Stomach (tissue), 4 donors: Measurements from ENCODE around the gene ITPR2.

Experiments used
- CTCF ChIP-seq, 7 experiments: fragments of 450-650 bp in 4 of 7; fragments of 200-600 bp in 3 of 7; sonication (generic) in 3 of 7; IDR thresholded peaks; one replicate each; pipeline ENCODE4 v1.5.1; 2016 to 2019; ENCODE audit warnings: antibody characterized with exemption in 7 of 7, control low read depth in 2 of 7, mild to moderate bottlenecking in 1 of 7
- EP300 ChIP-seq: sonication (generic); formaldehyde crosslinking; IDR thresholded peaks from one replicate; pipeline ENCODE4 v1.6.1; 2017; ENCODE audit warnings: antibody characterized with exemption

- TF ChIP-seq CTCF (IDR thresholded peaks at IDR 0.05) (no peak), EP300 (no peak)
Measured at GRCh38 chr12:26443309-26443708, 389.7 kb downstream of the ITPR2 start.
